ENCODE results near the gene EHD3.

- TF ChIP-seq CTCF (IDR thresholded peaks at IDR 0.05; ENCODE audit: insufficient read depth, low read length, poor library complexity, severe bottlenecking) (no peak), EZH2phosphoT487 (conservative IDR thresholded peaks at IDR 0.05; ENCODE audit: low read length) (no peak)
Observed at GRCh38 chr2:31221544-31221943, 12.4 kb upstream of the EHD3 start.

Measured in SU-DHL-6 (cell line).